HepG2 (cell line): Measurements from ENCODE around the gene POU2F1. TPM values are rescaled to one million over a fixed set of nuclear protein-coding genes. Genes with fewer than 3 reads are reported as not detected.

Experiments used
- ATAC-seq: fragments of 200-7000 bp; cut with Tn5 transposase; 3 replicates; pipeline ENCODE4 v1.9.1; 2020; ENCODE audit warnings: mild to moderate bottlenecking, moderate library complexity
- BruUV-seq: library from RNA; stranded (reverse); fragments of 400-500 nt; replicated peaks from 2 replicates; lab custom pipeline; 2021; lab: Mats Ljungman, UMichigan
- CTCF ChIA-PET: fragments of 300-600 bp; formaldehyde crosslinking; extraction: SDS; loops from one replicate; lab custom pipeline; 2021; ENCODE audit warnings: low total read pairs, inconsistent platforms, low intra/inter-chr PET ratio; lab: Yijun Ruan, JAX
- POLR2A ChIA-PET: fragments of 350-600 bp; sonication (Branson Sonifier 250); formaldehyde crosslinking; loops from one replicate; lab custom pipeline; 2020; ENCODE audit warnings: antibody characterized with exemption, inconsistent platforms; lab: Yijun Ruan, JAX
- DNase-seq: peaks from one replicate; pipeline ENCODE4 v3.0.0-alpha.2; 2015; ENCODE audit warnings: low spot score
- FAIRE-seq: peaks from 3 replicates; lab custom pipeline; 2011; peaks lifted over from hg19 to GRCh38; lab: Jason Lieb, UNC
- H2AFZ ChIP-seq: one replicate; pipeline ENCODE4 v1.6.1; 2011; ENCODE audit warnings: low read length, inconsistent platforms
- H3K27ac ChIP-seq: fragments of 300-600 bp; 3 replicates; pipeline ENCODE4 v1.8.0; 2011; ENCODE audit warnings: mixed run types, mild to moderate bottlenecking, mixed read lengths, low read length, inconsistent platforms; ENCODE audit not compliant: insufficient read depth; ENCODE audit errors: extremely low read length
- H3K27me3 ChIP-seq, 2 experiments: fragments of 200-600 bp in 1 of 2; 2 replicates in 1 of 2; 3 replicates in 1 of 2; pipeline versions ENCODE4 v1.6.0 to v1.8.0; 2011; ENCODE audit warnings: low read length in 2 of 2, mild to moderate bottlenecking in 2 of 2, moderate library complexity in 2 of 2, inconsistent platforms in 1 of 2; ENCODE audit not compliant: insufficient read depth in 2 of 2, control insufficient read depth in 1 of 2
- H3K36me3 ChIP-seq, 2 experiments: fragments of 200-600 bp in 1 of 2; replicated peaks in 1 of 2; 2 replicates in 1 of 2; 3 replicates in 1 of 2; pipeline versions ENCODE4 v1.5.1 to v1.8.0; 2011; ENCODE audit warnings: low read length in 2 of 2, inconsistent platforms in 1 of 2; ENCODE audit not compliant: insufficient read depth in 2 of 2, control insufficient read depth in 1 of 2
- H3K4me1 ChIP-seq: 2 replicates; pipeline ENCODE4 v1.5.1; 2012; ENCODE audit warnings: low read length, inconsistent platforms; ENCODE audit not compliant: insufficient read depth
- H3K4me2 ChIP-seq: 2 replicates; pipeline ENCODE4 v1.6.0; 2011; ENCODE audit warnings: low read depth, low read length, inconsistent platforms
- H3K4me3 ChIP-seq, 3 experiments: fragments of 200-600 bp in 1 of 3; sonication (generic), shearing (Covaris generic) in 1 of 3; replicated peaks in 1 of 3; 2 replicates each; pipeline ENCODE4 v1.5.1; 2011 to 2016; ENCODE audit warnings: low read length in 3 of 3, inconsistent platforms in 2 of 3, low read depth in 2 of 3, mild to moderate bottlenecking in 2 of 3, control low read depth in 1 of 3, mixed read lengths in 1 of 3; ENCODE audit not compliant: insufficient read depth in 1 of 3
- H3K79me2 ChIP-seq: one replicate; pipeline ENCODE4 v1.6.1; 2011; ENCODE audit warnings: low read length, inconsistent platforms; ENCODE audit not compliant: insufficient read depth
- H3K9ac ChIP-seq: 2 replicates; pipeline ENCODE4 v1.6.0; 2011; ENCODE audit warnings: mild to moderate bottlenecking, low read depth, low read length, inconsistent platforms; ENCODE audit not compliant: insufficient read depth
- H3K9me3 ChIP-seq: 2 replicates; pipeline ENCODE4 v1.5.1; 2012; ENCODE audit warnings: mild to moderate bottlenecking, low read length
- H4K20me1 ChIP-seq: 2 replicates; pipeline ENCODE4 v1.6.0; 2011; ENCODE audit warnings: inconsistent platforms, mild to moderate bottlenecking, low read length, moderate library complexity; ENCODE audit not compliant: insufficient read depth
- BHLHE40 ChIP-seq: IDR thresholded peaks from 2 replicates; pipeline ENCODE4 v1.6.1; 2011; ENCODE audit warnings: low read length, improper control_type of control experiment
- BRD4 ChIP-seq: sonication (generic); formaldehyde crosslinking; IDR thresholded peaks from 2 replicates; pipeline ENCODE4 v1.4.0; 2020; ENCODE audit warnings: missing genetic modification reagents
- GABPB1 ChIP-seq: IDR thresholded peaks from 2 replicates; pipeline ENCODE4 v1.6.1; 2016; ENCODE audit warnings: mild to moderate bottlenecking, missing genetic modification reagents, moderate library complexity, missing compliant biosample characterization
- MXI1 ChIP-seq: IDR thresholded peaks from 3 replicates; pipeline ENCODE4 v1.6.1; 2012; ENCODE audit warnings: low read depth, low read length, inconsistent platforms, borderline replicate concordance
- ZNF616 ChIP-seq: sonication (generic); formaldehyde crosslinking; IDR thresholded peaks from 2 replicates; pipeline ENCODE4 v1.5.0; 2020; ENCODE audit warnings: low read depth, mild to moderate bottlenecking, missing genetic modification reagents
- WGBS: methylation state at CpG from one replicate; pipeline ENCODE4 v1.1.6; 2017; ENCODE audit warnings: low lambda C conversion rate; 5-methylcytosine and 5-hydroxymethylcytosine counted together
- in situ Hi-C: cut with HindIII; loops from 2 replicates; pipeline ENCODE4 v1.10.0; 2017; ENCODE audit warnings: low pct_unique_long_range_greater_than_20kb; ENCODE audit not compliant: extremely low pct_ligation_motif_present
- intact Hi-C: fragments of 100-400 bp; cut with micrococcal nuclease; formaldehyde crosslinking; loops from one replicate; pipeline ENCODE4 v1.10.0; 2022; ENCODE audit not compliant: unreplicated experiment
- polyA plus RNA-seq, 8 experiments: library from polyadenylated mRNA; depleted of rRNA in 3 of 8; stranded (reverse) in 7 of 8; unstranded in 1 of 8; fragments of >200 nt; fragmentation: Illumina TruSeq in 4 of 8; extraction: Trizol in 4 of 8; gene quantifications; 2 replicates each; pipeline versions ENCODE4 v1.2.1 to v1.2.3, GENCODE V29; 2011 to 2016; ENCODE audit warnings: low read depth in 4 of 8, missing spikeins in 1 of 8, mixed read lengths in 1 of 8; ENCODE audit not compliant: insufficient read depth in 1 of 8
- total RNA-seq, 5 experiments: library from RNA; depleted of rRNA; stranded (reverse); fragments of >200 nt; fragmentation: Illumina TruSeq; extraction: Trizol; gene quantifications; 2 replicates each; pipeline ENCODE4 v1.2.3, GENCODE V29; 2016; ENCODE audit warnings: low read depth in 1 of 5
- TF ChIP-seq, protein P1 (sequence below): sonication (generic); IDR thresholded peaks from 2 replicates; pipeline ENCODE4 v1.6.1; 2016; ENCODE audit warnings: low read depth, borderline replicate concordance
- TF ChIP-seq, protein P2 (sequence below): fragments of 450-650 bp; IDR thresholded peaks from 2 replicates; pipeline ENCODE4 v1.6.1; 2017; ENCODE audit warnings: mild to moderate bottlenecking
- TF ChIP-seq, protein P3 (sequence below): sonication (generic); formaldehyde crosslinking; IDR thresholded peaks from 2 replicates; pipeline ENCODE4 v1.5.1; 2020; ENCODE audit warnings: mild to moderate bottlenecking, moderate library complexity, missing genetic modification reagents
- TF ChIP-seq, protein P4 (sequence below): sonication (generic); formaldehyde crosslinking; IDR thresholded peaks from 2 replicates; pipeline ENCODE4 v1.4.0; 2020; ENCODE audit warnings: missing genetic modification reagents, borderline replicate concordance
- TF ChIP-seq, protein P5 (sequence below): sonication (generic); formaldehyde crosslinking; IDR thresholded peaks from 2 replicates; pipeline ENCODE4 v1.8.0; 2022; ENCODE audit warnings: mild to moderate bottlenecking, missing genetic modification reagents, moderate library complexity

The POU2F1 gene
- total and polyA plus RNA-seq, 2 of the 13 experiments (the other 11 are each of a cell fraction or from before 2014, with no cell fraction given): 10.2 to 13.0 TPM

DNA sequence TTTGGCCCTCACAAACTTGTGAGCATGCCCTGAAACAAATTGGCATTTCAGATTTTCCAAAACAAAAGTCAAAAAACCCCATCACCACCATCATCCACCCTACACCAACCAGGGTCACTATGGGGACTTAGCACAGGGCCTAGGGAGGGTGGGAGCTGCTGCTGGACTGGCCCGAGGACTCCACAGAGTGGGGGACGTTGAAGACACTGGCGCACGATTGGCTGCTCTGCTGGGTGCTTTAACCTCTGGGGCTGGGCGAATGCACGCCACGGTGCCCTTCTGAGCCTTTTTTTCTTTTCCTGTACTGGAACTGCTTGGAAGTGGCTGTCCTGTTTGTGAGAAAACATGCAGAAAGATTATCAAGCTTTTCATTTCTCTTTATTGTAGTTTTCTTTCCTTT lies 204.8 kb downstream of the POU2F1 start:
- no TSS peak for BruUV-seq
- TF ChIP-seq, protein P1, sequence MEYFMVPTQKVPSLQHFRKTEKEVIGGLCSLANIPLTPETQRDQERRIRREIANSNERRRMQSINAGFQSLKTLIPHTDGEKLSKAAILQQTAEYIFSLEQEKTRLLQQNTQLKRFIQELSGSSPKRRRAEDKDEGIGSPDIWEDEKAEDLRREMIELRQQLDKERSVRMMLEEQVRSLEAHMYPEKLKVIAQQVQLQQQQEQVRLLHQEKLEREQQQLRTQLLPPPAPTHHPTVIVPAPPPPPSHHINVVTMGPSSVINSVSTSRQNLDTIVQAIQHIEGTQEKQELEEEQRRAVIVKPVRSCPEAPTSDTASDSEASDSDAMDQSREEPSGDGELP: no peak
- no peak for TF ChIP-seq MXI1
- TF ChIP-seq, protein P2, sequence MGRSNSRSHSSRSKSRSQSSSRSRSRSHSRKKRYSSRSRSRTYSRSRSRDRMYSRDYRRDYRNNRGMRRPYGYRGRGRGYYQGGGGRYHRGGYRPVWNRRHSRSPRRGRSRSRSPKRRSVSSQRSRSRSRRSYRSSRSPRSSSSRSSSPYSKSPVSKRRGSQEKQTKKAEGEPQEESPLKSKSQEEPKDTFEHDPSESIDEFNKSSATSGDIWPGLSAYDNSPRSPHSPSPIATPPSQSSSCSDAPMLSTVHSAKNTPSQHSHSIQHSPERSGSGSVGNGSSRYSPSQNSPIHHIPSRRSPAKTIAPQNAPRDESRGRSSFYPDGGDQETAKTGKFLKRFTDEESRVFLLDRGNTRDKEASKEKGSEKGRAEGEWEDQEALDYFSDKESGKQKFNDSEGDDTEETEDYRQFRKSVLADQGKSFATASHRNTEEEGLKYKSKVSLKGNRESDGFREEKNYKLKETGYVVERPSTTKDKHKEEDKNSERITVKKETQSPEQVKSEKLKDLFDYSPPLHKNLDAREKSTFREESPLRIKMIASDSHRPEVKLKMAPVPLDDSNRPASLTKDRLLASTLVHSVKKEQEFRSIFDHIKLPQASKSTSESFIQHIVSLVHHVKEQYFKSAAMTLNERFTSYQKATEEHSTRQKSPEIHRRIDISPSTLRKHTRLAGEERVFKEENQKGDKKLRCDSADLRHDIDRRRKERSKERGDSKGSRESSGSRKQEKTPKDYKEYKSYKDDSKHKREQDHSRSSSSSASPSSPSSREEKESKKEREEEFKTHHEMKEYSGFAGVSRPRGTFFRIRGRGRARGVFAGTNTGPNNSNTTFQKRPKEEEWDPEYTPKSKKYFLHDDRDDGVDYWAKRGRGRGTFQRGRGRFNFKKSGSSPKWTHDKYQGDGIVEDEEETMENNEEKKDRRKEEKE: no peak
- no peak for TF ChIP-seq BHLHE40
- no peak for TF ChIP-seq GABPB1
- TF ChIP-seq, protein P3, sequence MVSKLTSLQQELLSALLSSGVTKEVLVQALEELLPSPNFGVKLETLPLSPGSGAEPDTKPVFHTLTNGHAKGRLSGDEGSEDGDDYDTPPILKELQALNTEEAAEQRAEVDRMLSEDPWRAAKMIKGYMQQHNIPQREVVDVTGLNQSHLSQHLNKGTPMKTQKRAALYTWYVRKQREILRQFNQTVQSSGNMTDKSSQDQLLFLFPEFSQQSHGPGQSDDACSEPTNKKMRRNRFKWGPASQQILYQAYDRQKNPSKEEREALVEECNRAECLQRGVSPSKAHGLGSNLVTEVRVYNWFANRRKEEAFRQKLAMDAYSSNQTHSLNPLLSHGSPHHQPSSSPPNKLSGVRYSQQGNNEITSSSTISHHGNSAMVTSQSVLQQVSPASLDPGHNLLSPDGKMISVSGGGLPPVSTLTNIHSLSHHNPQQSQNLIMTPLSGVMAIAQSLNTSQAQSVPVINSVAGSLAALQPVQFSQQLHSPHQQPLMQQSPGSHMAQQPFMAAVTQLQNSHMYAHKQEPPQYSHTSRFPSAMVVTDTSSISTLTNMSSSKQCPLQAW (CRISPR knock-in tag): no peak
- TF ChIP-seq, protein P4, sequence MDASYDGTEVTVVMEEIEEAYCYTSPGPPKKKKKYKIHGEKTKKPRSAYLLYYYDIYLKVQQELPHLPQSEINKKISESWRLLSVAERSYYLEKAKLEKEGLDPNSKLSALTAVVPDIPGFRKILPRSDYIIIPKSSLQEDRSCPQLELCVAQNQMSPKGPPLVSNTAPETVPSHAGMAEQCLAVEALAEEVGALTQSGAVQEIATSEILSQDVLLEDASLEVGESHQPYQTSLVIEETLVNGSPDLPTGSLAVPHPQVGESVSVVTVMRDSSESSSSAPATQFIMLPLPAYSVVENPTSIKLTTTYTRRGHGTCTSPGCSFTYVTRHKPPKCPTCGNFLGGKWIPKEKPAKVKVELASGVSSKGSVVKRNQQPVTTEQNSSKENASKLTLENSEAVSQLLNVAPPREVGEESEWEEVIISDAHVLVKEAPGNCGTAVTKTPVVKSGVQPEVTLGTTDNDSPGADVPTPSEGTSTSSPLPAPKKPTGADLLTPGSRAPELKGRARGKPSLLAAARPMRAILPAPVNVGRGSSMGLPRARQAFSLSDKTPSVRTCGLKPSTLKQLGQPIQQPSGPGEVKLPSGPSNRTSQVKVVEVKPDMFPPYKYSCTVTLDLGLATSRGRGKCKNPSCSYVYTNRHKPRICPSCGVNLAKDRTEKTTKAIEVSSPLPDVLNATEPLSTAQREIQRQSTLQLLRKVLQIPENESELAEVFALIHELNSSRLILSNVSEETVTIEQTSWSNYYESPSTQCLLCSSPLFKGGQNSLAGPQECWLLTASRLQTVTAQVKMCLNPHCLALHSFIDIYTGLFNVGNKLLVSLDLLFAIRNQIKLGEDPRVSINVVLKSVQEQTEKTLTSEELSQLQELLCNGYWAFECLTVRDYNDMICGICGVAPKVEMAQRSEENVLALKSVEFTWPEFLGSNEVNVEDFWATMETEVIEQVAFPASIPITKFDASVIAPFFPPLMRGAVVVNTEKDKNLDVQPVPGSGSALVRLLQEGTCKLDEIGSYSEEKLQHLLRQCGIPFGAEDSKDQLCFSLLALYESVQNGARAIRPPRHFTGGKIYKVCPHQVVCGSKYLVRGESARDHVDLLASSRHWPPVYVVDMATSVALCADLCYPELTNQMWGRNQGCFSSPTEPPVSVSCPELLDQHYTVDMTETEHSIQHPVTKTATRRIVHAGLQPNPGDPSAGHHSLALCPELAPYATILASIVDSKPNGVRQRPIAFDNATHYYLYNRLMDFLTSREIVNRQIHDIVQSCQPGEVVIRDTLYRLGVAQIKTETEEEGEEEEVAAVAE (CRISPR knock-in tag): no peak
- TF ChIP-seq BRD4 (CRISPR knock-in tag): no peak
- TF ChIP-seq, protein P5, sequence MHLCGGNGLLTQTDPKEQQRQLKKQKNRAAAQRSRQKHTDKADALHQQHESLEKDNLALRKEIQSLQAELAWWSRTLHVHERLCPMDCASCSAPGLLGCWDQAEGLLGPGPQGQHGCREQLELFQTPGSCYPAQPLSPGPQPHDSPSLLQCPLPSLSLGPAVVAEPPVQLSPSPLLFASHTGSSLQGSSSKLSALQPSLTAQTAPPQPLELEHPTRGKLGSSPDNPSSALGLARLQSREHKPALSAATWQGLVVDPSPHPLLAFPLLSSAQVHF: no peak
- no peak for TF ChIP-seq ZNF616 (CRISPR knock-in tag)

More for the DNA sequence above, 204.8 kb downstream of the POU2F1 start:
- ChIA-PET CTCF (no interaction called here), POLR2A (no interaction called here)
- in situ Hi-C loops (no loop called here), intact Hi-C loops (no loop called here)
- no peak overlapping the region for H2AFZ ChIP-seq
- no peaks in the 10 kb centered on the region for H3K79me2 ChIP-seq
- no peak overlapping the region for H3K9ac ChIP-seq
- H3K27ac ChIP-seq: no peak overlapping the region
- 94% methylated on average over 7 of the region's 7 CpGs for WGBS
- no peaks in the 10 kb centered on the region for H3K9me3 ChIP-seq
- H3K27me3 ChIP-seq: no peaks in the 10 kb centered on the region; a peak in 1 of 5 replicates
- DNase-seq (no peak), ATAC-seq (no peak), FAIRE-seq (no peak)
- no peaks in the 10 kb centered on the region for H4K20me1 ChIP-seq
- H3K4me3 ChIP-seq: no peak overlapping the region
- no peak overlapping the region for H3K4me2 ChIP-seq
- H3K4me1 ChIP-seq: 0 out of 2 replicates have a peak, but pooled peaks cover 4% of the 10 kb centered on the region
- H3K36me3 ChIP-seq: peaks cover 0 to 3% of the 10 kb centered on the region in 2 experiments; a peak in 1 of 5 replicates
